Gastroesophageal sphincter (tissue), 4 donors: ENCODE results near the gene IRF2BP2. TPM values are rescaled to one million over a fixed set of nuclear protein-coding genes. Genes with fewer than 3 reads are reported as not detected.

ENCODE experiments used
- ATAC-seq: fragments of 150-250 bp; one replicate; pipeline ENCODE4 v1.9.1; 2016; ENCODE audit warnings: mild to moderate bottlenecking, moderate library complexity
- H3K27ac ChIP-seq, 4 donors: fragments of 200-600 bp; sonication (generic) in 3 of 4; 1 replicate in 3 of 4; 2 replicates in 1 of 4; pipeline ENCODE4 v1.5.1; 2016 to 2019
- H3K27me3 ChIP-seq: fragments of 200-600 bp; sonication (generic); one replicate; pipeline ENCODE4 v1.5.1; 2019
- H3K36me3 ChIP-seq, 2 donors: fragments of 200-600 bp; sonication (generic); one replicate each; pipeline ENCODE4 v1.5.1; 2019; ENCODE audit warnings: control low read depth in 1 of 2
- H3K4me1 ChIP-seq, 3 donors: fragments of 200-600 bp; sonication (generic); 1 replicate in 2 of 3; 2 replicates in 1 of 3; pipeline ENCODE4 v1.5.1; 2016 to 2019; ENCODE audit warnings: control low read depth in 2 of 3
- H3K4me3 ChIP-seq, 2 donors: fragments of 200-600 bp; sonication (generic); one replicate each; pipeline ENCODE4 v1.5.1; 2019; ENCODE audit warnings: mild to moderate bottlenecking in 1 of 2, moderate library complexity in 1 of 2
- H3K9me3 ChIP-seq, 3 donors: fragments of 200-600 bp; sonication (generic); one replicate each; pipeline ENCODE4 v1.5.1; 2017 to 2019; ENCODE audit warnings: control low read depth in 2 of 3
- CTCF ChIP-seq, 4 experiments: fragments of 200-600 bp in 2 of 4; fragments of 450-650 bp in 2 of 4; sonication (generic) in 1 of 4; IDR thresholded peaks; one replicate each; pipeline ENCODE4 v1.5.1; 2017 to 2019; ENCODE audit warnings: antibody characterized with exemption in 4 of 4, mild to moderate bottlenecking in 2 of 4, moderate library complexity in 2 of 4
- EP300 ChIP-seq: sonication (generic); formaldehyde crosslinking; IDR thresholded peaks from one replicate; pipeline ENCODE4 v1.6.1; 2017; ENCODE audit warnings: antibody characterized with exemption, mild to moderate bottlenecking
- POLR2A ChIP-seq, 2 donors: fragments of 450-650 bp; IDR thresholded peaks; one replicate each; pipeline ENCODE4 v1.6.1; 2017; ENCODE audit warnings: antibody characterized with exemption in 2 of 2, mild to moderate bottlenecking in 2 of 2, moderate library complexity in 1 of 2
- POLR2AphosphoS5 ChIP-seq: sonication (generic); formaldehyde crosslinking; IDR thresholded peaks from one replicate; pipeline ENCODE4 v1.6.1; 2017; ENCODE audit warnings: antibody characterized with exemption
- WGBS, 2 donors: methylation state at CpG; one replicate each; pipeline ENCODE4 v1.1.5; 2018; ENCODE audit warnings: low coverage in 1 of 2; 5-methylcytosine and 5-hydroxymethylcytosine counted together
- total RNA-seq, 4 donors: library from RNA; depleted of rRNA; stranded (reverse); fragments of >200 nt; gene quantifications; one replicate each; pipeline ENCODE4 v1.1.0, GENCODE V29; 2016

IRF2BP2 gene
- total RNA-seq, 4 donors from 2014 or later, result 70.1 to 107 (median 104) TPM

GRCh38 chr1:234647245-234647644 is 37.3 kb upstream of the IRF2BP2 start:
- no peak overlapping the region for H3K27ac ChIP-seq
- no peaks in the 10 kb centered on the region for H3K9me3 ChIP-seq
- H3K36me3 ChIP-seq, result no peaks in the 10 kb centered on the region
- no peaks in the 10 kb centered on the region for H3K4me1 ChIP-seq
- TF ChIP-seq POLR2AphosphoS5, result no peak
- no peak for TF ChIP-seq POLR2A (IDR thresholded peaks at IDR 0.05)
- no peak for TF ChIP-seq EP300
- no peak for TF ChIP-seq CTCF (IDR thresholded peaks at IDR 0.05)
- no peaks in the 10 kb centered on the region for H3K27me3 ChIP-seq
- H3K4me3 ChIP-seq, result no peak overlapping the region
- 92 to 94% methylated on average over 3 of the region's 3 CpGs for WGBS, 2 donors
- no peak for ATAC-seq

- no peaks in the 10 kb centered on the region for H3K4me1 ChIP-seq
- H3K4me3 ChIP-seq, result no peak overlapping the region
- no peak for TF ChIP-seq CTCF (IDR thresholded peaks at IDR 0.05)
- TF ChIP-seq EP300, result no peak
- TF ChIP-seq POLR2AphosphoS5, result no peak
- TF ChIP-seq POLR2A (IDR thresholded peaks at IDR 0.05), result no peak
- H3K27ac ChIP-seq, result no peak overlapping the region
- H3K9me3 ChIP-seq, result no peaks in the 10 kb centered on the region
- WGBS, 2 donors, result 90 to 100% methylated on average over 1 to 2 of the region's 2 CpGs
- no peaks in the 10 kb centered on the region for H3K27me3 ChIP-seq
- no peak for ATAC-seq
- H3K36me3 ChIP-seq, result no peaks in the 10 kb centered on the region
Measured at GRCh38 chr1:234645964-234646363, 36.0 kb upstream of the IRF2BP2 start.

GRCh38 chr1:234645474-234645953 is 35.5 kb upstream of the IRF2BP2 start:
- ATAC-seq, result peak; percentile 57
- Histone ChIP-seq H3K4me1 (no peaks in the 10 kb centered on the region), H3K4me3 (no peak overlapping the region), H3K36me3 (no peaks in the 10 kb centered on the region), H3K27me3 (no peaks in the 10 kb centered on the region), H3K27ac (peak overlapping the region in 1 of 4 donors; percentile 2), H3K9me3 (no peaks in the 10 kb centered on the region)
- TF ChIP-seq POLR2AphosphoS5 (no peak), CTCF (IDR thresholded peaks at IDR 0.05) (no peak), EP300 (no peak), POLR2A (IDR thresholded peaks at IDR 0.05) (no peak)
- whole genome bisulfite sequencing, 2 donors, result 58 to 71% methylated on average over 1 of the region's 1 CpG

- TF ChIP-seq CTCF (IDR thresholded peaks at IDR 0.05), result no peak
- TF ChIP-seq EP300, result no peak
- TF ChIP-seq POLR2A (IDR thresholded peaks at IDR 0.05), result no peak
- TF ChIP-seq POLR2AphosphoS5, result no peak
- no peak for ATAC-seq
- Histone ChIP-seq H3K9me3 (no peaks in the 10 kb centered on the region), H3K27me3 (no peaks in the 10 kb centered on the region), H3K4me3 (no peak overlapping the region), H3K4me1 (no peaks in the 10 kb centered on the region), H3K36me3 (no peaks in the 10 kb centered on the region), H3K27ac (peak overlapping the region in 1 of 4 donors; percentile 2)
- 75 to 88% methylated on average over 3 of the region's 3 CpGs for WGBS, 2 donors
Measured at GRCh38 chr1:234644928-234645327, 35.0 kb upstream of the IRF2BP2 start.

- no peak overlapping the region for H3K4me3 ChIP-seq
- H3K27me3 ChIP-seq, result no peaks in the 10 kb centered on the region
- H3K27ac ChIP-seq, result no peak overlapping the region
- no peaks in the 10 kb centered on the region for H3K4me1 ChIP-seq
- no peak for ATAC-seq
- H3K9me3 ChIP-seq, result no peaks in the 10 kb centered on the region
- TF ChIP-seq EP300, result no peak
- no peak for TF ChIP-seq POLR2AphosphoS5
- no peak for TF ChIP-seq CTCF (IDR thresholded peaks at IDR 0.05)
- no peaks in the 10 kb centered on the region for H3K36me3 ChIP-seq
Measured at GRCh38 chr1:234643850-234644134, 33.8 kb upstream of the IRF2BP2 start.
